Transverse colon (tissue), 4 donors: Measurements from ENCODE around the gene PRIM1.

Source experiments
- EP300 ChIP-seq: sonication (generic); formaldehyde crosslinking; IDR thresholded peaks from one replicate; pipeline ENCODE4 v1.6.1; 2017; ENCODE audit warnings: antibody characterized with exemption, low read depth
- POLR2A ChIP-seq: fragments of 450-650 bp; IDR thresholded peaks from one replicate; pipeline ENCODE4 v1.6.1; 2016; ENCODE audit warnings: antibody characterized with exemption, mild to moderate bottlenecking, moderate library complexity
- POLR2AphosphoS5 ChIP-seq, 3 donors: sonication (generic); formaldehyde crosslinking; IDR thresholded peaks; one replicate each; pipeline ENCODE4 v1.6.1; 2016; ENCODE audit warnings: antibody characterized with exemption in 3 of 3
- TF ChIP-seq, protein P1 (sequence below), 5 experiments: fragments of 200-600 bp in 3 of 5; fragments of 450-650 bp in 2 of 5; sonication (generic) in 3 of 5; IDR thresholded peaks; 1 replicate in 2 of 5; 2 replicates in 3 of 5; pipeline ENCODE4 v1.5.1; 2016 to 2017; ENCODE audit warnings: antibody characterized with exemption in 5 of 5, inconsistent platforms in 3 of 5, mild to moderate bottlenecking in 2 of 5, moderate library complexity in 1 of 5

DNA sequence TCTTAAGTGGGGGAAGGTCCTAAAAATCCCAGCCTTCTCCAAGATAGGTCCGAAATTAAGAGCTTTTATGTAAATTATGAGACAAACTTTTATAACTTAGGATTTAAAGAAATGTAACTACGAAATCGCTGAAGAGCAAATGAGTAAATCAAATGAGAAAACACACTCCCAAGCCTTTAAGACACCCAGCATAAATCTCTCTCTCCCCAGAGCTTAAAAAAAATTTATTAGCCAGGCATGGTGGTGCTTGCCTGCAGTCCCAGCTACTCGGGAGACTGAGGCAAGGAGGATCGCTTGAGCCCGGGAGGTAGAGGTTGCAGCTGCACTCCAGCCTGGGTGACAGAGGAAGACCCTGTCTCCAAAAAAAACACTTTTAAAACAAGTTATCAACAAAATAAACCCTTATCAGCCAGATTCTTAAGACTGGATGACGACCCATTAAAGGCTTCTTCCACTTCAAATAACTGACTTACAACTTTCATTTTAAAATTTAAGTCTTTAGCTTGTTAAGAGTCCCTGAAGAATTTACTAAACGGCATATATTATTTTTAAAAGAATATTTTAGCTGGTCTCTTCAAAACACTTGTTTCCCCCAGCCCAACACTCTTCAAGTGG is 67.3 kb downstream of the PRIM1 start:
- TF ChIP-seq POLR2A (no peak), POLR2AphosphoS5 (IDR thresholded peaks at IDR 0.05) (no peak), EP300 (no peak)
- TF ChIP-seq, protein P1, sequence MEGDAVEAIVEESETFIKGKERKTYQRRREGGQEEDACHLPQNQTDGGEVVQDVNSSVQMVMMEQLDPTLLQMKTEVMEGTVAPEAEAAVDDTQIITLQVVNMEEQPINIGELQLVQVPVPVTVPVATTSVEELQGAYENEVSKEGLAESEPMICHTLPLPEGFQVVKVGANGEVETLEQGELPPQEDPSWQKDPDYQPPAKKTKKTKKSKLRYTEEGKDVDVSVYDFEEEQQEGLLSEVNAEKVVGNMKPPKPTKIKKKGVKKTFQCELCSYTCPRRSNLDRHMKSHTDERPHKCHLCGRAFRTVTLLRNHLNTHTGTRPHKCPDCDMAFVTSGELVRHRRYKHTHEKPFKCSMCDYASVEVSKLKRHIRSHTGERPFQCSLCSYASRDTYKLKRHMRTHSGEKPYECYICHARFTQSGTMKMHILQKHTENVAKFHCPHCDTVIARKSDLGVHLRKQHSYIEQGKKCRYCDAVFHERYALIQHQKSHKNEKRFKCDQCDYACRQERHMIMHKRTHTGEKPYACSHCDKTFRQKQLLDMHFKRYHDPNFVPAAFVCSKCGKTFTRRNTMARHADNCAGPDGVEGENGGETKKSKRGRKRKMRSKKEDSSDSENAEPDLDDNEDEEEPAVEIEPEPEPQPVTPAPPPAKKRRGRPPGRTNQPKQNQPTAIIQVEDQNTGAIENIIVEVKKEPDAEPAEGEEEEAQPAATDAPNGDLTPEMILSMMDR (IDR thresholded peaks at IDR 0.05) = no peak
